IMR-90 (cell line): ENCODE measurements around the gene HSPA1L. TPM values are rescaled to one million over a fixed set of nuclear protein-coding genes. Genes with fewer than 3 reads are reported as not detected.

ENCODE experiments used
- ATAC-seq: fragments of 200-7000 bp; cut with Tn5 transposase; 2 replicates; pipeline ENCODE4 v1.9.1; 2020; ENCODE audit warnings: low read depth, mild to moderate bottlenecking, moderate library complexity
- BruUV-seq: library from RNA; stranded (reverse); fragments of 400-500 nt; replicated peaks from 2 replicates; lab custom pipeline; 2021; lab: Mats Ljungman, UMichigan
- CTCF ChIA-PET: fragments of 300-600 bp; formaldehyde crosslinking; extraction: SDS; loops from one replicate; lab custom pipeline; 2021; ENCODE audit warnings: antibody characterized with exemption; lab: Yijun Ruan, JAX
- POLR2A ChIA-PET: fragments of 300-600 bp; sonication (Branson Sonifier 250); formaldehyde crosslinking; loops from one replicate; lab custom pipeline; 2022; ENCODE audit warnings: antibody characterized with exemption; ENCODE audit not compliant: unreplicated experiment; lab: Charles Lee
- DNase-seq: peaks from one replicate; pipeline ENCODE4 v3.0.0; 2013
- H2AFZ ChIP-seq: replicated peaks from 2 replicates; pipeline ENCODE3; 2013; ENCODE audit warnings: low read length, mild to moderate bottlenecking; ENCODE audit not compliant: poor library complexity
- H2AK5ac ChIP-seq: 2 replicates; pipeline ENCODE4 v1.6.1; 2013; ENCODE audit warnings: low read depth, low read length, inconsistent platforms
- H2AK9ac ChIP-seq: replicated peaks from 2 replicates; pipeline ENCODE3; 2013; ENCODE audit warnings: mild to moderate bottlenecking, low read depth, low read length, moderate library complexity; ENCODE audit not compliant: poor library complexity
- H2BK120ac ChIP-seq: 2 replicates; pipeline ENCODE4 v1.6.1; 2013; ENCODE audit warnings: low read depth, low read length, inconsistent platforms
- H2BK15ac ChIP-seq: 3 replicates; pipeline ENCODE4 v1.6.1; 2013; ENCODE audit warnings: low read depth, low read length, inconsistent platforms
- H2BK20ac ChIP-seq: 2 replicates; pipeline ENCODE4 v1.6.1; 2013; ENCODE audit warnings: low read depth, mild to moderate bottlenecking, inconsistent platforms, low read length, moderate library complexity
- H2BK5ac ChIP-seq: 2 replicates; pipeline ENCODE4 v1.6.1; 2013; ENCODE audit warnings: mild to moderate bottlenecking, low read depth, low read length, inconsistent platforms; ENCODE audit not compliant: poor library complexity, severe bottlenecking
- H3K14ac ChIP-seq: replicated peaks from 2 replicates; pipeline ENCODE4 v1.6.1; 2013; ENCODE audit warnings: low read depth, low read length, inconsistent platforms
- H3K18ac ChIP-seq: 2 replicates; pipeline ENCODE4 v1.6.1; 2013; ENCODE audit warnings: low read depth, low read length, control low read depth
- H3K23ac ChIP-seq: 2 replicates; pipeline ENCODE4 v1.6.1; 2013; ENCODE audit warnings: low read depth, low read length, inconsistent platforms
- H3K27ac ChIP-seq: 2 replicates; pipeline ENCODE4 v1.5.1; 2013; ENCODE audit warnings: mild to moderate bottlenecking, control low read depth, low read length; ENCODE audit not compliant: insufficient read depth
- H3K27me3 ChIP-seq: 2 replicates; pipeline ENCODE4 v1.6.1; 2013; ENCODE audit warnings: low read length; ENCODE audit not compliant: control insufficient read depth, insufficient read depth
- H3K36me3 ChIP-seq: 2 replicates; pipeline ENCODE4 v1.6.1; 2013; ENCODE audit warnings: low read length, mixed read lengths; ENCODE audit not compliant: control insufficient read depth, insufficient read depth
- H3K4ac ChIP-seq: 2 replicates; pipeline ENCODE4 v1.6.1; 2013; ENCODE audit warnings: low read depth, low read length, inconsistent platforms
- H3K4me1 ChIP-seq: 2 replicates; pipeline ENCODE4 v1.6.1; 2013; ENCODE audit warnings: low read length, mixed read lengths; ENCODE audit not compliant: control insufficient read depth, insufficient read depth
- H3K4me2 ChIP-seq: 2 replicates; pipeline ENCODE4 v1.6.1; 2013; ENCODE audit warnings: low read depth, mild to moderate bottlenecking, control low read depth, low read length, moderate library complexity
- H3K4me3 ChIP-seq: 2 replicates; pipeline ENCODE4 v1.5.1; 2013; ENCODE audit warnings: low read depth, mild to moderate bottlenecking, control low read depth, low read length, moderate library complexity; ENCODE audit not compliant: insufficient read depth
- H3K56ac ChIP-seq: 2 replicates; pipeline ENCODE4 v1.6.1; 2013; ENCODE audit warnings: low read length, inconsistent platforms; ENCODE audit not compliant: insufficient read depth; ENCODE audit errors: extremely low read depth
- H3K79me1 ChIP-seq, 2 experiments: 2 replicates each; pipeline ENCODE4 v1.6.1; 2013; ENCODE audit warnings: low read length in 2 of 2, inconsistent platforms in 1 of 2, low read depth in 1 of 2
- H3K9ac ChIP-seq: 2 replicates; pipeline ENCODE4 v1.6.1; 2013; ENCODE audit warnings: low read depth, low read length, control low read depth
- H3K9me1 ChIP-seq: 2 replicates; pipeline ENCODE4 v1.6.1; 2013; ENCODE audit warnings: low read length, inconsistent platforms; ENCODE audit not compliant: insufficient read depth
- H3K9me3 ChIP-seq: 2 replicates; pipeline ENCODE4 v1.6.1; 2013; ENCODE audit warnings: low read length; ENCODE audit not compliant: control insufficient read depth, insufficient read depth
- H4K20me1 ChIP-seq: 2 replicates; pipeline ENCODE4 v1.6.1; 2013; ENCODE audit warnings: low read length, inconsistent platforms; ENCODE audit not compliant: insufficient read depth
- H4K5ac ChIP-seq: 2 replicates; pipeline ENCODE4 v1.6.1; 2013; ENCODE audit warnings: mild to moderate bottlenecking, low read depth, low read length, control low read depth
- H4K8ac ChIP-seq, 2 experiments: 2 replicates each; pipeline ENCODE4 v1.6.1; 2013; ENCODE audit warnings: low read depth in 2 of 2, low read length in 2 of 2, control low read depth in 1 of 2, inconsistent platforms in 1 of 2
- H4K91ac ChIP-seq: 2 replicates; pipeline ENCODE4 v1.6.1; 2013; ENCODE audit warnings: low read depth, low read length, inconsistent platforms; ENCODE audit not compliant: insufficient read depth
- BHLHE40 ChIP-seq: fragments of 150-350 bp; IDR thresholded peaks from 2 replicates; pipeline ENCODE4 v1.6.1; 2016; ENCODE audit warnings: mild to moderate bottlenecking, low read depth, low read length
- CHD1 ChIP-seq: IDR thresholded peaks from 2 replicates; pipeline ENCODE4 v1.6.1; 2012; ENCODE audit warnings: low read depth, low read length, improper control_type of control experiment
- CTCF ChIP-seq: conservative IDR thresholded peaks from 2 replicates; pipeline ENCODE4 v1.5.1; 2012; ENCODE audit warnings: mild to moderate bottlenecking, low read depth, low read length, improper control_type of control experiment
- ELK1 ChIP-seq: fragments of 150-350 bp; IDR thresholded peaks from 2 replicates; pipeline ENCODE4 v1.6.1; 2016; ENCODE audit warnings: low read depth, mild to moderate bottlenecking, low read length, moderate library complexity, borderline replicate concordance
- FOS ChIP-seq: fragments of 150-350 bp; IDR thresholded peaks from 2 replicates; pipeline ENCODE4 v1.6.1; 2016; ENCODE audit warnings: low read depth, low read length
- MAFK ChIP-seq: IDR thresholded peaks from 2 replicates; pipeline ENCODE4 v1.6.1; 2012; ENCODE audit warnings: low read depth, low read length, improper control_type of control experiment
- MXI1 ChIP-seq: IDR thresholded peaks from 2 replicates; pipeline ENCODE4 v1.6.1; 2012; ENCODE audit warnings: low read depth, mild to moderate bottlenecking, low read length, moderate library complexity, borderline replicate concordance
- NFE2L2 ChIP-seq: fragments of 150-350 bp; IDR thresholded peaks from 2 replicates; pipeline ENCODE4 v1.6.1; 2016; ENCODE audit warnings: low read depth, mild to moderate bottlenecking, low read length
- POLR2A ChIP-seq: IDR thresholded peaks from 2 replicates; pipeline ENCODE4 v1.6.1; 2012; ENCODE audit warnings: mild to moderate bottlenecking, low read depth, low read length
- RAD21 ChIP-seq: IDR thresholded peaks from 2 replicates; pipeline ENCODE4 v1.6.1; 2012; ENCODE audit warnings: low read length, improper control_type of control experiment
- RCOR1 ChIP-seq: IDR thresholded peaks from 2 replicates; pipeline ENCODE4 v1.6.1; 2012; ENCODE audit warnings: mild to moderate bottlenecking, low read length, improper control_type of control experiment; ENCODE audit not compliant: insufficient replicate concordance
- SMC3 ChIP-seq: fragments of 150-350 bp; IDR thresholded peaks from 2 replicates; pipeline ENCODE4 v1.6.1; 2016; ENCODE audit warnings: low read depth, mild to moderate bottlenecking, antibody characterized with exemption, low read length, moderate library complexity
- WGBS, 2 experiments: methylation state at CpG; one replicate each; pipeline versions ENCODE4 v1.1.5 to v1.1.7; 2013; ENCODE audit warnings: missing lambda C conversion rate in 2 of 2; ENCODE audit not compliant: insufficient read length in 1 of 2; ENCODE audit errors: extremely low coverage in 2 of 2; 5-methylcytosine and 5-hydroxymethylcytosine counted together
- dilution Hi-C: fragments of 300-500 bp; cut with HindIII; formaldehyde crosslinking; loops from one replicate; pipeline ENCODE4 v1.14.3; 2018; ENCODE audit warnings: low sequenced_read_pairs; ENCODE audit not compliant: unreplicated experiment
- in situ Hi-C: fragments of 300-500 bp; cut with MboI; formaldehyde crosslinking; loops from 3 replicates; pipeline ENCODE4 v1.14.3; 2019; ENCODE audit warnings: low sequenced_read_pairs, inconsistent platforms, mixed read lengths
- intact Hi-C: fragments of 100-400 bp; cut with micrococcal nuclease; formaldehyde crosslinking; loops from 2 replicates; pipeline ENCODE4 v1.10.0; 2022
- polyA plus RNA-seq, 3 experiments: library from polyadenylated mRNA; depleted of rRNA; stranded (reverse); fragments of >200 nt; gene quantifications; 2 replicates each; pipeline ENCODE4 v1.2.3, GENCODE V29; 2012; ENCODE audit warnings: low replicate concordance in 1 of 3
- total RNA-seq: library from RNA; depleted of rRNA; stranded (reverse); fragments of >200 nt; gene quantifications from 2 replicates; pipeline ENCODE4 v1.2.3, GENCODE V29; 2012

The HSPA1L gene
- total and polyA plus RNA-seq, 2 of the 4 experiments (the other 2 are of a cell fraction) = 0.97 to 1.3 TPM

GRCh38 chr6:31796993-31797385, 18.1 kb downstream of the HSPA1L start:
- no peak for ATAC-seq
- CTCF ChIA-PET = interaction anchor here (1.6 kb wide), 1 partner anchor 9 kb away, joined by 10 read pairs; the partner anchor contains the start of gene LSM2
- Histone ChIP-seq H3K4me2 (no peak overlapping the region), H3K27me3 (no peaks in the 10 kb centered on the region), H3K79me1 (peaks cover 0 to 35% of the 10 kb centered on the region in 2 experiments), H2BK15ac (no peak overlapping the region), H3K14ac (no peak overlapping the region), H4K8ac (no peak overlapping the region), H3K4me1 (no peaks in the 10 kb centered on the region; the same call in 1 of the 2 replicates), H3K18ac (no peak overlapping the region), H3K9ac (no peak overlapping the region), H2BK120ac (no peak overlapping the region), H4K20me1 (no peaks in the 10 kb centered on the region), H3K23ac (no peak overlapping the region), H2AK5ac (no peak overlapping the region), H3K4me3 (no peak overlapping the region), H3K27ac (no peak overlapping the region), H2AFZ (no peak overlapping the region), H3K9me3 (no peaks in the 10 kb centered on the region), H3K36me3 (peaks cover 10% of the 10 kb centered on the region), H2AK9ac (no peak overlapping the region), H3K56ac (no peak overlapping the region), H2BK20ac (no peak overlapping the region), H4K91ac (no peak overlapping the region), H2BK5ac (no peak overlapping the region), H4K5ac (no peak overlapping the region), H3K4ac (no peak overlapping the region), H3K9me1 (no peaks in the 10 kb centered on the region)
- in situ Hi-C loops = no loop called here
- intact Hi-C loops = no loop called here
- dilution Hi-C loops = no loop called here
- POLR2A ChIA-PET = no interaction called here
- BruUV-seq = no TSS peak
- no peak for DNase-seq
- TF ChIP-seq RAD21 (no peak), NFE2L2 (no peak), SMC3 (no peak), FOS (no peak), POLR2A (no peak), CHD1 (no peak), MXI1 (no peak), RCOR1 (no peak), BHLHE40 (no peak), ELK1 (no peak), MAFK (no peak), CTCF (no peak)
- 90% methylated on average over 2 of the region's 2 CpGs; no CpG with 5 or more reads in 1 of the 2 experiments for WGBS, 2 experiments
